ENCODE results near the gene TAF1A. TPM values are rescaled to one million over a fixed set of nuclear protein-coding genes. Genes with fewer than 3 reads are reported as not detected.
A peak's percentile ranks its signal among the peaks of the same experiment; 100 is the strongest.

The TAF1A gene
- total RNA-seq, 3 donors from 2014 or later (not counting 1 experiment from before 2014, with no cell fraction given) = 5.2 to 10.4 (median 7.1) TPM

DNA sequence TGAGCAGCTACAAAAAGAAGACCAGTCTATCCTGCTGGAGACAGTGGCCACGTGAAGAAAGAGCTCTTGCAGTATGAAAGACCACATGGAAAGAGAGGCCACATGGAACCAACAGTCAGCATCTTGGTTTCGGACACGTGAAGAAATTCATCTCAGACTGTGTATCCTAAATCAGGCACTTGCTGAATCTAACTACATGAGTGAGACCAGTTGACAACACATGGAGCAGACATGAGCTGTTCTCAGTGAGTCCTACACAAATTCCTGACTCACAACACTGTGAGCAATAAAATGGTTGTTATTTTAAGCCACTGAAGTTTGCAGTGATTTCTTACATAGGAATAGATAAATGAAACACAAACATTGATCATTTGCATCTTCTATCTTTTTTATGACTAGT is 2.4 kb upstream of the TAF1A start:
- Histone ChIP-seq H3K9me3 (ENCODE audit: control insufficient read depth, insufficient read depth, low read length) (no peaks in the 10 kb centered on the region), H3K4me3 (ENCODE audit: low read length) (no peak overlapping the region), H3K27ac (ENCODE audit: low read length) (no peak overlapping the region), H3K36me3 (ENCODE audit: control insufficient read depth, insufficient read depth, low read length) (peaks cover 2% of the 10 kb centered on the region), H3K4me1 (ENCODE audit: control insufficient read depth, insufficient read depth, low read length) (peaks cover 9% of the 10 kb centered on the region), H3K27me3 (ENCODE audit: control insufficient read depth, insufficient read depth, low read length) (no peaks in the 10 kb centered on the region)
- WGBS (ENCODE audit: insufficient coverage) = 87% methylated on average over 3 of the region's 3 CpGs
- H3K27ac Mint-ChIP-seq = no peak overlapping the region
- H3K27me3 Mint-ChIP-seq (ENCODE audit: low read depth in 2 of 2) = peaks cover 0 to 2% of the 10 kb centered on the region in 2 donors
- no peak for ATAC-seq
- H3K4me3 Mint-ChIP-seq = no peak overlapping the region
- intact Hi-C loops (cut with micrococcal nuclease) = no loop called here
- H3K9me3 Mint-ChIP-seq = no peaks in the 10 kb centered on the region
- peaks cover 26 to 27% of the 10 kb centered on the region in 2 donors for H3K4me1 Mint-ChIP-seq
- no peak for DNase-seq
- H3K36me3 Mint-ChIP-seq = peaks cover 1% of the 10 kb centered on the region
- no peak for TF ChIP-seq CTCF (IDR thresholded peaks at IDR 0.05)

DNA sequence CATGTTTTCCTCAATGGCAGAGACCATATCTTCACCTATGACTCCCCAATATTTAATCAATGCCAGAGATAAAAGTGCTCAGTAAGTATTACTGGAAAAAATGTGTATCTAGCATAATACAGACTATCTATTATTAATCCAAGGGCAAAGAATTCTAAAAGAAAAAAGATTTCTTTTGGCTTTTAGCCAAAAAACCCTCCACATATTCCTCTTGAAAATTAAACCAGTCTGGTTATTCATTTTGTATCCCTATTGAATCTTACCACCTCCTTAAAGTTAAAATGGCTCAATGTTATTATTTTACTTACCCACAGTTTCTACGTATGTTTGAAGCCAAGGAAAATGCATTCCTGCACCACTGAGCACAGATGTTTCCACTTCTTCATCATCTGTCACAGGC is 1.6 kb downstream of the TAF1A start:
- H3K4me1 ChIP-seq (ENCODE audit: control insufficient read depth, insufficient read depth, low read length) = peaks cover 9% of the 10 kb centered on the region
- Mint-ChIP-seq H3K36me3 (peaks cover 18% of the 10 kb centered on the region), H3K9me3 (no peaks in the 10 kb centered on the region), H3K27me3 (ENCODE audit: low read depth in 2 of 2) (peaks cover 0 to 2% of the 10 kb centered on the region in 2 donors), H3K4me1 (peaks cover 27 to 33% of the 10 kb centered on the region in 2 donors), H3K4me3 (peak overlapping the region; percentile 13), H3K27ac (peak overlapping the region in 1 of 2 donors; percentile 96)
- ATAC-seq (no peak), DNase-seq (no peak)
- intact Hi-C loops (cut with micrococcal nuclease) = loop anchor here (5.0 kb wide), 1 partner anchor 124 kb away; the partner anchor contains the start of genes AIDA and BROX
- H3K27ac ChIP-seq (ENCODE audit: low read length) = no peak overlapping the region
- no peak for TF ChIP-seq CTCF (IDR thresholded peaks at IDR 0.05)
- WGBS (ENCODE audit: insufficient coverage) = 80% methylated on average over 1 of the region's 1 CpG
- H3K4me3 ChIP-seq (ENCODE audit: low read length) = no peak overlapping the region
- no peaks in the 10 kb centered on the region for H3K27me3 ChIP-seq (ENCODE audit: control insufficient read depth, insufficient read depth, low read length)
- peaks cover 10% of the 10 kb centered on the region for H3K36me3 ChIP-seq (ENCODE audit: control insufficient read depth, insufficient read depth, low read length)
- H3K9me3 ChIP-seq (ENCODE audit: control insufficient read depth, insufficient read depth, low read length) = no peaks in the 10 kb centered on the region

- no peak overlapping the region for H3K4me3 ChIP-seq (ENCODE audit: low read length)
- H3K4me1 Mint-ChIP-seq = peaks cover 27 to 33% of the 10 kb centered on the region in 2 donors
- no peaks in the 10 kb centered on the region for H3K9me3 ChIP-seq (ENCODE audit: control insufficient read depth, insufficient read depth, low read length)
- ATAC-seq (no peak), DNase-seq (no peak)
- H3K36me3 ChIP-seq (ENCODE audit: control insufficient read depth, insufficient read depth, low read length) = peaks cover 21% of the 10 kb centered on the region
- H3K4me1 ChIP-seq (ENCODE audit: control insufficient read depth, insufficient read depth, low read length) = peaks cover 9% of the 10 kb centered on the region
- 100% methylated on average over 1 of the region's 2 CpGs for WGBS (ENCODE audit: insufficient coverage)
- intact Hi-C loops (cut with micrococcal nuclease) = loop anchor here (5.0 kb wide), 1 partner anchor 125 kb away; the partner anchor contains the start of genes AIDA and BROX
- no peak overlapping the region for H3K4me3 Mint-ChIP-seq
- H3K27me3 Mint-ChIP-seq (ENCODE audit: low read depth in 2 of 2) = no peaks in the 10 kb centered on the region
- H3K9me3 Mint-ChIP-seq = no peaks in the 10 kb centered on the region
- H3K27ac ChIP-seq (ENCODE audit: low read length) = no peak overlapping the region
- TF ChIP-seq CTCF (IDR thresholded peaks at IDR 0.05) = no peak
- no peak overlapping the region for H3K27ac Mint-ChIP-seq
- H3K36me3 Mint-ChIP-seq = peaks cover 24% of the 10 kb centered on the region
- no peaks in the 10 kb centered on the region for H3K27me3 ChIP-seq (ENCODE audit: control insufficient read depth, insufficient read depth, low read length)
Measured at GRCh38 chr1:222586842-222587241, 2.9 kb downstream of the TAF1A start.

DNA sequence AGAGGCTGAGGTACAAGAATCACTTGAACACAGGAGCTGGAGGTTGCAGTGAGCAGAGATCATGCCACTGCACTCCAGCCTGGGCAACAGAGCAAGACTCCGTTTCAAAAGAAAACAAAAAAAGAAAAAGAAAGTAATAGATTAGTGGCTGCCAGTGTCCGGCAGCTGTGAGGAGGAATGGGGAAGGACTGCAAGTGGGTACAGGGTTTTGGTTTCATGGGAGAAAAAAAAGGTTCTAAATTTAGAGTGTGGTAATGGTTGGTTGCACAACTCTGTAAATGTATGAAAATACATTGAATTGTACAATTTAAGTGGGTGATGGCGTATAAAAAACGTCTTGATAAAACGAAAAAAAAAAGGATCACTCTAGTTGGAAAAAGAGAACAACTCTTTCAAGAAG is 6.7 kb downstream of the TAF1A start:
- no peak for ATAC-seq
- H3K27ac ChIP-seq (ENCODE audit: low read length) = no peak overlapping the region
- DNase-seq = no peak
- intact Hi-C loops (cut with micrococcal nuclease) = no loop called here
- TF ChIP-seq CTCF (IDR thresholded peaks at IDR 0.05) = no peak
- no peaks in the 10 kb centered on the region for H3K27me3 ChIP-seq (ENCODE audit: control insufficient read depth, insufficient read depth, low read length)
- Mint-ChIP-seq H3K27me3 (ENCODE audit: low read depth in 2 of 2) (no peaks in the 10 kb centered on the region), H3K36me3 (peaks cover 30% of the 10 kb centered on the region), H3K9me3 (no peaks in the 10 kb centered on the region), H3K4me1 (peaks cover under 1 to 7% of the 10 kb centered on the region in 2 donors), H3K27ac (no peak overlapping the region), H3K4me3 (no peak overlapping the region)
- no peaks in the 10 kb centered on the region for H3K4me1 ChIP-seq (ENCODE audit: control insufficient read depth, insufficient read depth, low read length)
- H3K9me3 ChIP-seq (ENCODE audit: control insufficient read depth, insufficient read depth, low read length) = no peaks in the 10 kb centered on the region
- no peak overlapping the region for H3K4me3 ChIP-seq (ENCODE audit: low read length)
- peaks cover 28% of the 10 kb centered on the region for H3K36me3 ChIP-seq (ENCODE audit: control insufficient read depth, insufficient read depth, low read length)
- WGBS (ENCODE audit: insufficient coverage) = 56% methylated on average over 5 of the region's 5 CpGs
